DMS 273 treated with DMSO at 0.1 percent for 48 hours (cell line): Measurements from ENCODE around the gene TIAM2.
"Not testable (repeated sequence)": the region's sequence is repeated elsewhere in the genome, so short reads cannot be mapped to it uniquely, and the experiment has no call there.

Experiments used
- DNase-seq: peaks from one replicate; lab custom pipeline; 2025; lab: John Stamatoyannopoulos, UW

TIAM2 gene

GRCh38 chr6:154991207-154991606 is 3.9 kb upstream of the TIAM2 start:
- DNase-seq = no peak

- DNase-seq = no peak
Measured at GRCh38 chr6:154993026-154993425, 2.1 kb upstream of the TIAM2 start.

- no peak for DNase-seq
Measured at GRCh38 chr6:154993710-154994109, 1.4 kb upstream of the TIAM2 start.

DNA sequence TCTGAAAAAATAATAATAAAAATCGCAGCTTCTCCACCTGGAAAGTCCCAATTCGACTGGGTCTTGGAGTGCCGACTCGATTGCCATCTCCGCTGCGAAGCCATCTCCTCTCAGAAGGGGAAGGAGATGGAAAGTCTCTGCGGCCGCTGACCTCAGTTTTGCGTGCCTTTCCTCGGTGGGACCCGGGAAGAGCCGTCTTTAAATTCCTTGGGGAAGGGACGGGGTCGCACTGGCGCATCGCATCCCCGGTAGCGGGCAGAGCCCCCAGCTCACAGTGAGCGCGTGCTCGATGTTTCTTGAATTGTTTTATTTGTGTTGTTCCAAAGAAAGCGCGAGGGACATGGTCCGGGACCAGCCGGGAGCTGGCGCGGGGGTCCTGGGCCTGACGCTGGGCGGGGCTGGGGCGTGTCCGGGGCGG is 270 bp upstream of the TIAM2 start:
- DNase-seq = no peak

GRCh38 chr6:154996016-154996590 is 988 bp downstream of the TIAM2 start:
- no peak for DNase-seq

GRCh38 chr6:154996841-154997311 is 1.8 kb downstream of the TIAM2 start:
- DNase-seq = no peak

- no peak for DNase-seq
Measured at GRCh38 chr6:154998855-154999254, 3.7 kb downstream of the TIAM2 start.

DNA sequence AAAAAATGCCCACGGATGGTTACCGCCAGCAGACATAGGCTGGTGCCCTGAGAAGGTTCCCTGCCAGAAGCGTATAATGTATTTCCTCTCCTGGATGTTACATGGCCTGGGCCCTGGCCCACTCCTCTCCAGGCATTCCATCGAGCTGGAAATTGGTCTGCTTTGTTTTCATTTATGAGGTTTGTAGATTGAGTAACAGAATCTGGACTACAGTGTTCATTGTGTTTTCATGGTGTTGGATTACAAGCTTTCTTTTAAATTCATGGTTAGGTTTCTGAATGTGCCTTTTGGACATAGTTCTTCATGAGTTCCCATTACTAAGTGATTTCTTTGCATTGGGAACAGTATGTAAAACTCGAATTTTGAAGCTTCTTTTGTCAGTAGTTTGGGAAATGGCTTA is 6.4 kb downstream of the TIAM2 start:
- DNase-seq = no peak

- DNase-seq = no peak
Measured at GRCh38 chr6:155001934-155002333, 6.8 kb downstream of the TIAM2 start.

GRCh38 chr6:155003476-155003875 is 8.4 kb downstream of the TIAM2 start:
- no peak for DNase-seq

DNA sequence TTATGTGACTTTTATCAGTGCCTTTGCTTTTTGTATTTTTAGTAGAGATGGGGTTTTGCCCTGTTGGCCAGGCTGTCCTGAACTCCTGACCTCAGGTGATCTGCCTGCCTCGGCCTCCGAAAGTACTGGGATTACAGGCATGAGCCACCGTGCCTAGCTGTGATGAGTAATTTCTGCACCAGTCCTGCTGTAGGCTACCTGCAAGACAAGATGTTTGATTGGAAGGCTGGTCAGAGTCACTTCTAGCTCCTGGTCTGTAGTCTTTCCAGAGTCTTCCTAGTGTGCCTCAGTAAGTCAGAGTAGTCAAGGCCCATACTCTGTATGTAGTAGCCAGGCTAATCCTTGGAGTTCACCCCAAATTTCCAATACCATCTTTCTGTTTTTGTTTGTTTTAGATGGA is 8.9 kb downstream of the TIAM2 start:
- no peak for DNase-seq

GRCh38 chr6:155004576-155005372 is 9.7 kb downstream of the TIAM2 start:
- DNase-seq = no peak

DNA sequence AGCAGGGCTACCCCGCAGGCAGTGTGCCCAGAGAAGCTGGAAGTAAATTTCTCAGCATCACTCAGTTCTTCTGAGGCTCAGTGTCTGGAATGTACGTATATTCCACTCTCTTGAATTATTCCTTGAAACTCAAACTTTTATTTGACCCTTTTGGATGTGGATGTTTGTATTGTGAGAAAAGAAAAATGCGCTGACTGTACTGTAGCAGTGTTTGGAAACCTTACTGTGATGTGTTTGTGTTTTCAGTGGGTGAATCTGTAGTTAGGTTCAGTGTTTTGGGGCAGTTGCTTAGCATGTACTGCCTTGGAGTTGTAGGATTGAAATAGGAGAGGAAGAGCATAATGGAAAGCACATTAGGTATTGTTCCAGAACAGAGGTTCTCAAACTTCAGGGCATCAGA is 13.5 kb downstream of the TIAM2 start:
- no peak for DNase-seq

- DNase-seq = no peak
Measured at GRCh38 chr6:155010940-155011339, 15.8 kb downstream of the TIAM2 start.

DNA sequence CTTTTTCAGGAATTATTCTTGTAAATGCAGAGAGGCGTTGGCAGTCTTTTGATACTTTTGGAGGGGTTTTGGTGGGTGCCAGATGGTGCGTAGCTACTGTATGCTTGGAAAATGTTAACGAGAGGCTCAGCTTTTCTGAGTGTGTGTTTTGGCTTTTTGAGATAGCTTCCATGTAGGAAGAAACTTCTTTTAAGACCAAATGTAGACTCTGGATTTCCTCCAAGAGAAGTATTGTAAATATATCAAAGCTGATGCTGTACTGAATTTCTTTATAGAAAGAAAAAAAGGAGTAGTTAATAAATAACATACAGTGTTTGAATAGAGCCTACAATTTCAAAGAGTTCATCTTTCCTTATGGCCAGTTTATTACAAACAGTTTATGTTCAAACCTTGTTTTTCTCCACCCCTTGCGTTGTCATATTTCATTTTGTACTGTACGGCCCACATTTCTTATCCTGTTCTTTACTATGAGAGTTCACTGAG is 16.7 kb downstream of the TIAM2 start:
- DNase-seq = peak; percentile 84

DNA sequence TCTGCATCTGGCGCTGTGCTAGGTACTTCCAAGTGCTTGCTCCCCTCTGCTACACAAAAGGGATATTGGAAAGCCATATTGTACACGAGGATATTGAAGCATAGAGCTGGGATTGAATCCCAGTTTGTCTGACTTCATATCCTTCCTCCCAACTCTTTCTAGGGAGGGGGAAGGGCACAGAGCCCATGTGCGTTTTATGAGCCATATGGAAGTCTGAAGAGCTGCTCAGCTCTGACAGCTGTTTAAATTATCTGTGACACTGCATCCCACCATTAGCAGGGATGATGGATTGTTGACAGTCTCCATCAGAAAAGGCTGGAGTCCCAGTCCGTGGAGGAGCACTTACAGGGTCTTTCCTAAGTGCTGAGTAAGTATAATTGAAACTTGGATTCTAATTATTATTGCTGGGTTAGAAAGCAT is 18.4 kb downstream of the TIAM2 start:
- peak; percentile 78 for DNase-seq

DNA sequence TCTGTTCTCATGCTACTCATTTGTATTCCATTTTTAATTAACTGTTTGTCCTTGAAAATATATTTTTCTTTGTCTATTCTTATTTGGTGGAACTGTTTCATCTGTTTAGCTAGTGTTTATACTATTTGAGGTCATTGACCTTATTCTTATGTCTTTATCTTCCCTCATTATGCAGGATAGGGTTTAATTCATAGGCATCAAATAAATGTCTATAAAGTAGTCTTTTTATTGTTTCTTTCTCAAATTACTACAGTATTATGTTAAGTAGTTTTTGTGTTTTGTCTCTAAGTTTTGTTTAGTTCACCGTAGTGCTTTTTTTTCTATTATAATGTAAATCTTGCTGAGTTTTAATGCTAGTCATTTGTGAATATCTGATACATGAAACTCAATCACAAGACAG is 19.0 kb downstream of the TIAM2 start:
- DNase-seq = no peak

- DNase-seq = no peak
Measured at GRCh38 chr6:155014670-155015300, 19.7 kb downstream of the TIAM2 start.

DNA sequence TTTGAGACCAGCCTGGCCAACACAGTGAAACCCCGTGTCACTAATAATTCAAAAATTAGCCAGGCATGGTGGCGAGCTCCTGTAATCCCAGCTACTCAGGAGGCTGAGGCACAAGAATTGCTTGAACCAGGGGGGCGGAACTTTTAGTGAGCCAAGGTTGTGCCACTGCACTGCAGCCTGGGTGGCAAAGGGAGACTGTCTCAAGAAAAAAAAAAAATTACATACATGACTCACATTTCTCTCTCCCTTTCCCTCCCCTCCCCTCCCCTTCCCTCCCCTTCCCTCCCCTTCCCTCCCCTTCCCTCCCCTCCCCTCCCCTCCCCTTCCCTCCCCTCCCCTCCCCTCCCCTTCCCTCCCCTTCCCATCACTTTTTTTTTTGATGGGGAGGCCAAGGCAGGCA is 23.3 kb downstream of the TIAM2 start:
- DNase-seq = not testable (repeated sequence)

GRCh38 chr6:155021680-155022079 is 26.6 kb downstream of the TIAM2 start:
- no peak for DNase-seq

GRCh38 chr6:155022721-155023120 is 27.6 kb downstream of the TIAM2 start:
- DNase-seq = no peak

DNA sequence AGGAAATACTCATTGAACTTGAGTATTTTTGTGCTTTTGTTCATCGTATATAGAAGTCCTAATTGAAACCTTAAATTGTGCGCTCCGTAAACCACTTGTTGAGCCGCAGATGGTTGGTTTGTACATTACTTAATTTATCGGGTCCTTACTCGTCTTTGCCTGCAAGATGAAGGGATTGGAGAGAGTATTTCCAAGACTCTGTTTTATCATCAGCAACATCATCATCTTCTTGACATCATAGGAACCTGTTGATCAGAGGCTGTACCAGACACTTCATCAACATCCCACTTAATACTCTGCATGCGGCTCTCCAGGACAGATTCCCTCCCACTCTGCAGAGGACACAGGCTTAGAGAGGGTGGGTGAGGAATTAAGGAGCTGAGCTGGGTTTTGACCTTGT is 28.6 kb downstream of the TIAM2 start:
- no peak for DNase-seq

GRCh38 chr6:155024391-155025027 is 29.4 kb downstream of the TIAM2 start:
- DNase-seq = no peak
